SHP77 (cell line): ENCODE measurements around the gene FNIP2.
"Not testable (repeated sequence)": the region's sequence is repeated elsewhere in the genome, so short reads cannot be mapped to it uniquely, and the experiment has no call there.

Source experiments
- DNase-seq, 2 experiments: peaks; one replicate each; lab custom pipeline; 2025; lab: John Stamatoyannopoulos, UW

Gene FNIP2

DNA sequence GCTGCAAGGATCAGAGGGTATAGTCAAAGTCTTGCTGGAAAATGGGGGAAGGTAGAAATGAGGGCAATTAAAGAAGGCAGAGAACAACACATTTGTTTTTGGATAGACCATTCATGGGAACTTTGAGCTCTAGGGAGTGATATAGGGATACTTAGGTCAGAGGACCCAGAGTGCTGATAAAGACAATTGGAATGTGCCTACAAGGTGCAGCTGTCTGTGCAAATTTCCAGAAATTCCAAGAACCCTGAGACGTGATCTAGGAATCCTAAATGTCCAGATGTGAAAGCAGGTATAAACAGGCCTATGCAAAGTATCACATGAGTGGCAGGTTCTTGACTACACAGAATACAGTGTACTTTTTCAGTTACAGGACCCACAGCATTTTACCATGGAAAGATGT lies 24.2 kb downstream of the FNIP2 start:
- no peak for DNase-seq

DNA sequence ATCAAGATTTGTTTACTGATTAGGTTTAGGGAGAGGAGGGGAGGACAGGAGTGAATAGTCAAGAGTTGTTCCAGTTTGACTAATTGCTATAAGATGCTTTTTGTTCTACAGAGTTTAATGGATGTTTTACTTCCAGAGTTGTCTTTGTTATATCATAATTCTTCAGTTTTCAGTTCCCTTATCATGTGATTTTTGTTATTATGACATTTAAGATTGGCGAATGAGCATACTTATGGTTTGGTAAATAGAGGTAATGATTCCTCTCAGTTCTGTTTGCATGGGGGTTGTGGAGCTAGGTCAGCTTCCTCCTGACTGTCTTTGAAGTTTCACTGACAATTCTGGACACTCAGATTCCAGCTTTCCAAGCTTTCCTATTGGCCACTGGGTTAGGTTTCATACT lies 24.6 kb downstream of the FNIP2 start:
- DNase-seq, result not testable (repeated sequence)

DNA sequence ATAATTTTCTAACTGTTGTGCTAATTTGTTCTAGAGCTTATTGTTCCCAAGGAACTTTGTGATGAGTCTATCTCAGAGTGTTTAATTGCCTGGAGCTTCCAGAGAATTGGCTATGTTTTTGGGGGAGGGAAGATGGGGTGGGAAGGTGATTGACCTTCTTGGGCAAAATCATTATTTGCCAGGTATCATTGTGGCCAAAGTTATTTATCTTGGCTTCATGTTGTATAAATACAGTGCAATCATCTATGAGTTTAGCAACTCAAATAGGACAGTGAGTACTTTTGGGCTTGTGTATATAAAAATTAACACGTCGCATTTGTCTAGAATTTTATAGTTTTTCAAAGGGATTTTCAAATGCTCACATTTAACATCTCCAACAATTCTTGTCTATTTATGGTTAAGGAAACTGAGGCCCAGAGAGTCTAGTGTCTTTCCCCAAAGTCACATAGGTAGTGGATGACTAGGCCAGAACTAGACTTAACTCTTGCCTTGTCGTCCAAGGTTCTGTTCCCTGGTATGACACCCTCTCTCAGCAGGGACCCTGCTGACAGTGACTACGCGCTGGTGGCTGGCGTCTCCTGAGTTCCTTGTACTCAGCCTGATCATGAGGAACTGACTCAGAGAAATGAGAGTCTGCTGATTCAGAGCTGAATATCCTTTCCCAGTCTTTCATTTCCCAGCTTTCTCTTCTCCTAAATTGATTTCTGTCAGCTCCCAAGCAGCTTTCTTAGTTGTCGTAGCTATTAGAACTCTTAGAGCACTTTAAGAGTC lies 27.7 kb downstream of the FNIP2 start:
- DNase-seq, result no peak

DNA sequence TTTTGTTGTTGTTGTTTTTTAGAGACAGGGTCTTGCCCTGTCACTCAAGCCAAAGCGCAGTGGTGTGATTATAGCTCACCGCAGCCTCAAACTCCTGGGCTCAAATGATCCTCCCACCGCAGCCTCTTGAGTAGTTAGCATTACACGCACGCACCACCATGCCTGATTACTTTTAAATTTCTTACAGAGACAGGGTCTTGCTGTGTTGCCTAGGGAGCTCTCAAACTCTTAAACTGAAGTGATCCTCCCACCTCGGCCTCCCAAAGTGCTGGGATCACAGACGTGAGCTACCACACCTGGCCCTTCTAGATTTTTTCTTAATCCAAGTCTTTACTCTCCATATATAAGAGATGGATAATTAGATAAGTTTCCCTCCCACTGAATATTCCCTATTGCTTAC lies 29.2 kb downstream of the FNIP2 start:
- DNase-seq, result no peak

DNA sequence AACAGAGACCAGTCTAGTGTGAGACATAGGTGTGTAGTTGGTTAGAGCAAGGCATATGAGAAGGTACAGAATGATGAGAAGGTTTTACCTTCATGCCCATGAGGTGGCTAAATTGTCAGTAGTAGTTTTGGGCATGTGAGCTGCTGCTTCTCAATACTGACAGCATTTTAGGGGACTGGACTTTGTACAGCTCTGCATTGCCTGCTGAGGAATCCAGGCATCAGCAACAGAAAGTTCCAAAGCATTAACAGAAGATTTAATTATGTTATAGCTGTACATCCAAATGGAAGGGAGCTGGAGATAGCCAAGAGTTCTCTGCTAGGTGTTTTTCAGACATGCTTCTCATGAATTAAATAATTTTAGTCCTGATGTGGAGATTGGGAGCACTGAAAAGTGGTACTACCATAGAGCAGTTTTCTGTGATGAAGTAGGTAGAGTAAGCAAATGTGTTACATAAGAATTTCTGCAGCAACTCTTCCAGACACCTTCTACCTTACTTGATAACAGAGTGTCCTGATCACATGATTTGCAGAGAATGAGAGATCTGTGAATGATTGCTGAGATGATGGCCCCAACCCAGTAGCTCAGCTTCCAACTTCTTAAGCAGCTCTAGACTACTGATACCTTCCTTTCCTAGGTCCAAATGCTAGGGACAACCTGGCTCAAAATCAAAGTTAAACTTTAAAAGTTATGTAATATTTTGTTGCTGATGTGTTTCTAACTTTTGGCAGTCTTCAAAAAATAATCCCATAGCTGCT lies 30.4 kb downstream of the FNIP2 start:
- no peak for DNase-seq

DNA sequence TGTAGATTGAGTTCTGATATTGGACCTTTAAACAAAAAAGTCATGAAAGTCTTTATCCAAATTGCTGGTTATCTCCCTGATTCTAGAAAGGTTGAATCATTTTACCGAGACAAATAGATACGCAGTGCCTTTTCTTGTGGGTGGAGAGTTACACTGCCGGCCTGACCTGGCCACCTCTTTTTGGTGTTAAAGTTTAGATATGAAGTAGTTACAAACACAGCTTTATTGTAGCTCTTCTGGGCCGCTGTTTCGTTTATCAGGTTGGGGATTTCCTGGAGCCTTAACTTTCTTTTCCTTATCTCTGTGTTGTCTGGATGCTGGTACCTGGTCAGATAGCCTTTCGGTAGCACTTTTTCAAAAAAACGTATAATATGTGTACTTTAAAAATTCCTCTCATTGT lies 31.0 kb downstream of the FNIP2 start:
- DNase-seq, result no peak

DNA sequence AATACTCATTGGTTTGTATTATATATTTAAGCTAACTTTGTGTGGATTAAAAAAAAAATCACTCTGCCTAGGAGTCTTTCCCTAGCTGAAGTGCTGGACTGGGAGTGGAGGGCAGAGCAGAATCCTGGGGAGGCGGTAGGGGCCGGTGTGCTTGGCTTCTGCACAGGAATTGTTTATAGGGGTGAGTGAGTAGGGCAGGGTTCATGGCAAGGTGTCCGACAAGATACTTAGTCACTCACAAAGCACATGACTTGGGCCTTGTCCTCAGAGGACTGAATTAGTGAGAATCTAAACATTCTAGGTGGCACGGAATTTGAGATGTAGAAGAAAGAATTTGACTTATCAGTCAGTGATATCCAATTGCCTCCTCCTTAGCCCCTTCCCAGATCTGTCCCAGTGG lies 32.2 kb downstream of the FNIP2 start:
- no peak for DNase-seq

DNA sequence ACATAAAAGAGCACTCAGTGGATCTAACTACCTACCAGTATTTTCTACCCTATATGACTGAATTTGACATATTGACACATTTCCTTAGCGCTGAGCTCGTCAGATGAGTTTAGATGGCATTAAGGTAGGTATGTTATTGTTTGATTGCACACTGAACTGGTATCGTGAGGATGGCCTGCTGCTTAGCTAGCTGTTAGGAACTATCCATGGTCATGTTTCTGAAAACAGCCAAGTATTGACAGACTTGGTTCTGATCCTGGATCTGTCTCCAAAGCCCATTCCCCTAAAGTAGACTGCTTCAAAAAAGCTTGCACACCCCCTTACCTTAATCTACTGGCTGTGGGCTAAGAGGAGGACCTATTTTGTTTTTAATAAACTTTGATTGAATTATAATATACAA lies 32.9 kb downstream of the FNIP2 start:
- DNase-seq, result no peak

DNA sequence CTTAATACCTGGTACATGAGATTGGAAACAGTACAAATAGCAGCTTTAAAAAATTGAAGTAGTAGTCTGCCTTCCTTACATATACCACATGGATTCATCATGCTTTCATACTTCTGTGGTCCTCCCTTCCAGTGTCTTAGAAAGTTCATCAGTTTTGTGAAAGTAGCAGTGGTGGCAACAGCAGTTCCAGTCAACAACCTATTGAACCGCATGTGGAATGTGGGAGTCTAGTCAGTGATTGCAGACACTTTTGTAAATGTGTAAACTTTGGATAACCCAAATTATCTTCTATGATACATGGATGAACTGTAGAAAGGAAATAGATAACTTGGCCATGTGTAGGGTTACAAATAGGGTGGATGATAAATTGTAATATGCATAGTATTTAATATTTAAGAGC lies 34.1 kb downstream of the FNIP2 start:
- no peak for DNase-seq

DNA sequence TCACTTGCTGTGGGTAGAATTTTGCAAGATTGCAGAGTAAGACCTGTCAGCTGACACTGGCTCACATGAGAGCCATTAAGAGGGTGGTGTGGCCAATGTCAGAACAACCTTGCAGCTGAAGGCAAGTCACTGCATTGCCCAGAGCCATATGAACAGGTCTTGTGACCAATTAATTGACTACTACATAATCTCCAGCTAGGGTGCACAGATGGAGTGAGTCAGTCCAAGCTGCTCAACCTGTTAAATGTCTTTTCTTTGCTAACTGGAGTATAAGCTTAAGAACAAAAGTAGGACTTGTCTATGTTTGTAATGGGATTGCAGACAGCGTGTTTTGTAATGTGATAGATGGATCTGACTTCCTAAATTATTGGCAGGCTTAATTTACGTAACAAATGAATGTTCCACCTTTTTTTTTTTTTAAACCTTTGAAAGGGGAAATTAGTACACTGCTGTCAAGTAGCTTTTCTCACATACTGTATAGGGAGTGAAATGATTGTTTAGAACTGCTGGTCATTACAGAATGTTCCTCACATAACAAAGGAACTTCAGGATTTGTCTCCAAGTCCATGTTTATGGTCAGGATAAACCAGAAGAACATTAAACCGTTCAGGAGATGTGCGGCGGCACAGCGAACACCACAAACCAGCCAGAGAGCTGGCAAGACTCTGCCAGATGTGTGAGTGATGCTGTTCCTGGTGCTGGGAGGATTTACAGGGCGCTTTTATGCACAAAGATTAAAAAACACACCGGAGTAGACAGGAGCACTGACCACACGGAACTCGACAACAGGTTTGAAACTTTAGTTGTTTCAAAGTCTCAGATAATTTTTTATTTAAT lies 37.0 kb downstream of the FNIP2 start:
- DNase-seq, result no peak

DNA sequence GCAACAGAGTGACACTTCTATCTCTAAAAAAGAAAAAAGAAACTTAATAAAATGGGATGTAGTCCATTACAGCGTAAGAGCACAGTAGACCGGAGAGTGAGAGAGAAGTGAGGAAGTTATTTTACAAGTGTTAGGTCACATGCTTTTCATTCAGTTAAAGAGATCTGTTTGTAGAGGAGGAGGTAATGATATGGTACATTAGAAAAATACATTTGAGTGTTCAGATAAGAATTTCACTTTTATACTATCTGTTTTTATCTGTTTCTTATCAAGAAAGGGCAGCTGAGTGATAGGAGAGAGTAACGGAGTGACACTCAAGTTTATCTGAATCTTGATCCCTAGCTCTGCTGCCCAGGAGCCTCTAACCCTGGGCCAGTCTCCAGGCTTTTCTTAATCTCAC lies 38.9 kb downstream of the FNIP2 start:
- no peak for DNase-seq

DNA sequence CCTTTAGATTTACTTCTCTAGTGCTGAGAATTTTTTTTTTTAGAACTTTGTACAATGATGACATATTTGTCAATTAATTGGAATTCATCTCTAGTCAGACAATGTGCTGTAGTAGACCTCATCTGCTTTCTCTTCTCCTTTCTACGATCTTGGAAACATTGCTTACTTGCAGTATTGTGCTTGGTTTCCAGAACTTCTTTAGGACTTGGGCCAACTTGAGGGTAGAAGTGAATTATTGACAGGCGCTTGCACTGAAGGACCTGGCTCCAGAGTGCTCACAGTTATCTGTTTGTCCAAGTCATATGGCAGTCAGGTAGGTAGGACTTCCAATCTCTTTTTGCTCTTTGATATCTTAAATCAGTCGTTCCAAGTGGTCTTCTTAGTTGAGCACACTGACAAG lies 39.6 kb downstream of the FNIP2 start:
- DNase-seq, result no peak

DNA sequence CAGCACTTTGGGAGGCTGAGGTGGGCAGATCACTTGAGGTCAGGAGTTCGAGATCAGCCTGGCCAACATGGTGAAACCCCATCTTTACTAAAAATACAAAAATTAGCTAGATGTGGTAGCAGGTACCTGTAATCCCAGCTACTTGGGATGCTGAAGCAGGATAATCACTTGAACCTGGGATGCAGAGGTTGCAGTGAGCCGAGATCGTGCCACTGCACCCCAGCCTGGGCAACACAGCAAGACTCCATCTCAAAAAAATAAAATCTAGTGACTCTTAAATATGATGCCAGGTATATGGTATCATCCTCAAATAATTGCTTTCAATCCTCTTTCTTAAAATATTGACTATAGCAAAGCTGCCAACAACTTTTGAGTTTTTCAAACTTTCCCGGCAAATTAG lies 40.4 kb downstream of the FNIP2 start:
- DNase-seq, result not testable (repeated sequence)

DNA sequence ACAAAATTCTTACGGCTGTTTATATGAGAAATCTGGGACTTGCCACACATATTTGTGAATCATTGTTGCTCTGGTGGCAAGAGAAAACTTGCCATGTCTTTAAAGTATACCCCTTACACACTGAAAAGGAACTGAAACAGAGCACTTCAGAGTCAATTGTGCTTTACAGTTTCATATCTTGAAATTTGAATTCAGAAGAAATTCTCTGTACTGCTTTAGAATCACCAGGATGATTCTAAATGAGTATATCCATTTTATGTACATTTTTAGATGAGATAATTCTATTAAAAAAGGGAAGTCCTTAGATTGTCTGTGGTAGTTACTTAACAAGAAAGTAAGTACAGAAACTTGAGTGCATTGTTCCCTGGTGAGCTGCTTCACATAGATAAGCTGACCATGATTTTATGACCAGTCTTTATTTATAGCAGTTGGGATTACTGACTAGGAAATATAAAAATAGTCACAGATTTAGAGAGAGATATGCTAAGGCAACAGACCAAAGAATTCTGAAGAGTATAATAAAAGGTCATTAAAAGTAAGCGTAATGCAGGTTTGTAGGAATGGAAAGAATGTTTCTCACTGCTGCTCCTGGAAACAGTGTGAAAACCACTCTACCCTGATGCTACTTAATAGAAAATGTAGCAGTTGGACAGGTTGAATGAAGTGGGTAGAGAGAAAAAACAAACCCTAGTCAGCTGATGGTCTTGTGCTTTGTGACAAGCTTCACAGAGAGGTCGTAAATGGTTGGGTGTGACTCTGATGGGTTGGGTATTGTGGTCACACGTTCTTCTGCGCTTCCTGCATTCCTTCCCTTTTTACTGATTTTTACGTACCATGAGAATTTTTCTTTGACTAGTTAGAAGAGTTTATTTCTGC lies 41.0 kb downstream of the FNIP2 start:
- no peak for DNase-seq

DNA sequence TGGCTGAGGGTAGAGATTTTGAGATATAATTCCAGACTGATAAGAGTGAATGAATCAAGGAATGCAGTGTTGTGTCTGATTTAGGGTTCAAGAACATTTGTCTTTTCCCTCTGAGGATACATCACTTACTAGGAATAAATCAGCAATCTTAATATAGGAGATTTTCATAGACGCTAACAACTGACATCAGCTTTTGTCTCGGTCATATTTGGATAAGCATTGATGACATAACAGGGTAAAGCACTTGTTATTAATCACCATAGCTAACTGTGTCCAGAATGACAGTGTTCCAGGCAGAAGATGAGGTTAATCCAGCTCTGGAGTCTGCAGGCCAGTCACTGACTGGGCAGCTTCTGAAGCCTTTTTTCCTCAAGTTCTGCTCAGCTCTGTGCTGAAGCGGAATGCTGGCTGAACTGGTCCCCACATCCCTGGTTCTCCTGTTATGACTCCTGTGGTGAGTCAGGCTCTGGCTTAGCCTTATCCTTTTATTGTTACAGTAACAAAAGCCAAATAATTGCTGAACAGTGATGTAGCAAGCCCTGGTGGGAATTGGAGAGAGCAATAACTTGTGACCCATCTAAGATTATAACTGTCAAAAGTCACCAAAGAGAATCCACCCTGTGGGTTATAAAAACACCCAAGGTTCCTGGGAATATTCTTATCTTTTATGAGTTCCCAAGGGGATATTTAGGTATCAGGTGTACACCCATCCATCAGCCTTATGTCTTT lies 41.8 kb downstream of the FNIP2 start:
- no peak for DNase-seq

DNA sequence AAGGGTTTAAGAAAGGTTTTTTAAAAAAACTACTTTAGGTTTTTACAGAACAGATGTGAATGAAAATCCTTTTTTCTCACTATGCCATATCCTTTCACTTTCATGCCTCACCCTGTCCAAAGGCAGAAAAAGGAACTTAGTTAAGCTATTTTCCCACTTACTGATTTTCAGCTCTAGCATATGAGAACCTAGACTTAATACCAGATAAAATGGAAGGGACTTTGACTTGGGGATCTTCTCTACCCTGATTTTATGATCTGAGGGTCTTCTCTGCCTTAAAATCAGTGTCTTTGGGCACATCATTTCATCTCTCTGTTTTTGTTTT lies 42.4 kb downstream of the FNIP2 start:
- no peak for DNase-seq

DNA sequence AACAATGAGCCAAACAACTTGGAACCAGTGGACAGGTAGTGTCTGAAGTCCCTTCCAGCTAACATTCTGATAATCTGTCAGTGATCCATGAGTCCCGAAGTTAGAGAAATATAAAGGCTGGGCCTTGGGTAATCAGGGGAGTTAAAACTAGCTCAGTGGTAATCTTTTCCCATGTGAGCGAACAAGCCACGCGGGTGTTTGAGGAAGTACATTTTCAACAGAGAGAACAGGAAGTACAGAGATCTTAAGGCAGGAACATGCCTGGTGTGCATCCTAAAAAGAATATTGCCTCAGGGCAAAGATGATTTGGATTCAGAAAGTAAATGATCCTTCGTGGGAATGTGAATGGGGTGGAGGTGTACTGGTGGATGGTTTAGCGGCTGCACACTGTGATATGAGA lies 42.9 kb downstream of the FNIP2 start:
- DNase-seq, result no peak

DNA sequence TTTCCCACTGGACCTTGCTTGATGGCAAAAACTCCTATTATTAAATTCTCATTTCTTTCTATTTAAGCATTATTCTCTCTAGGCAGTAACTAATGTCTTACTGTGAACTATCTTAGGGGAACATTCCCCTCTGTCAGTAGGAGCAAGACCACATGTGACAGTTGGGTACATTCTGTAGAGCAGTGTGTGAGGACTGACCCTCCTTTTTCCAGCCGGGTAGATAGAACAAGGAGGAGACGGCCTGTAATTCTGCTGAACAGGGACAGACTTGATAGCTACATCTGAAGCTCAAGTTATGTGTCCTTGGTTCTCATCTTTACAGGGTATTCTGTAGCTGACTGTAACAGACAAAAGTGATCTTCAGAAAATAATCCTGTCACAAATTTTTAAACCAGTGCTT lies 43.3 kb downstream of the FNIP2 start:
- no peak for DNase-seq

DNA sequence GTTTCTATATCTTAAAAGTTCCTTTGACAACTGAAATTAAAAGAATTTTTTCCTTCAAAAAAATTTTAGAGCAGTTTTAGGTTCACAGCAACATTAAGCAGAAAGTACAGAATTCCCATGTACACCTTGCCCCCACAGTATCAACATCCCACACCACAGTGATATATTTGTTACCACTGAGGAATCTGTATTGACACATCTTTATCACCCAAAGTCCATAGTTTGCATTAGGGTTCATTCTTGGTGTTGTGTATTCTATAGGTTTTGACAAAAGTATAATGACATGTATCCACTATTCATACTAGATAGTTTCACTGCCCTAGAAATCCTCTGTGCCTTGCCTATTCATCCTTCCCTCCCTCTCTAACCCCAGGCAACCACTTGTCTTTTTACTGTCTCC lies 43.7 kb downstream of the FNIP2 start:
- DNase-seq, result no peak

DNA sequence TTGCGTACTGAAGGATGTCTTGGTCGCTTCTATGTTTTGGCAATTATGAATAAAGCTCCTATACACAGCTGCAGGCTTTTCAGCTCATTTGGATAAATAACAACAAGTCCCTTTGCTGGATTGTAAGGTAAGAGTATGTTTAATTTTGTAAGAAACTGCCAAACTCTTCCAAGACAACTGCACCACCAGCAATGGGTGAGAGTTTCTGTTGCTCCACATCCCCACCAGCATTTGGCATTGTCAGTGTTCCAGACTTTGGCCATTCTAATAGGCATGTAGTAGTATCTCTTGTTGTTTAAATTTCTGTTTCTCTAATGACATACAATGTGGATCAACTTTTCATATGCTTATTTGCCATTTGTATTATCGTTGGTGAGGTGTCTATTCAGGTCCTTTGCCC lies 44.3 kb downstream of the FNIP2 start:
- DNase-seq, result no peak

DNA sequence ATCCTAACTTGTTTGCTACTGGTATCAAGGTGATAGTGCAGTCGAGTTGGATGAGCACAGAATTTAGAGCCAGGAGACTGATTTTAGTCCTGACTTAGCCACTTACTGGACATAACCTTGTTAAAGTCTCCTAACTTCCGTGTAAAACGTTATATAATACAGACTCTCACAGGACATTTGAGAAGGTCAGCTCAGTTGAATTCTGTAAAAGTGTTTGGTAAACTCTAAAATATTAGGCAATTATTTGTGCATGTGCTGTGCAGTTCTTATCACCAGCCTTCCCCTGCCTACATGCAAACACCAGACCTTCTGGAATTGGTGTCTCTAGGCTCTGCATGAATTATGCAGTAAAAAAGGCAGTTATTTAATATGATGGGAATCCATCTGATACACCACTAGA lies 45.4 kb downstream of the FNIP2 start:
- no peak for DNase-seq
